ENCODE data around the gene THOC1.
"Not testable (repeated sequence)": the region's sequence is repeated elsewhere in the genome, so short reads cannot be mapped to it uniquely, and the experiment has no call there.

The THOC1 gene

DNA sequence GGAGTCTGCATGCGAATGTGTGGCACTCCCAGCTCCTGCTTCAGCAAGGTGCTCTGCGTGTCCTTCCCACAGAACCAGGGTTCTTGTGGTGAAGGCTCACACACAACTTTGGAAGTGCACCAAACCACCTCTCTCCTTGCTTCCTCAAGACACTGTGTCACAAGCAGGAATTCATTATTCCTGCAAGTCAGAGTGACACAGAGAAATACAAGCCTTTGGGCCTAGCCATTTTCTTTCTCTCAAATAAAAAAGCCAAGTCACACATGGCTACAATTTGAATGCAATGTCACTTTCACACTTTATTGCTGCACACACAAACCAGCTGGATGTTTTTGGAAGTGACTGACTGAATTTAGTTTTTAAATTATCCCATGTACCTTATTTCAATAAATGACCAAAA, 30.1 kb upstream of the THOC1 start:
- TF ChIP-seq TAF1 (IDR thresholded peaks at IDR 0.05; ENCODE audit: borderline replicate concordance, low read depth, low read length) = no peak
- TF ChIP-seq POLR2AphosphoS5 (IDR thresholded peaks at IDR 0.05; ENCODE audit: low read depth, low read length) = no peak
- no peak for TF ChIP-seq POLR2A (IDR thresholded peaks at IDR 0.05; ENCODE audit: low read depth, low read length)
- DNase-seq (ENCODE audit: insufficient read length) (no peak), FAIRE-seq (no peak)

DNA sequence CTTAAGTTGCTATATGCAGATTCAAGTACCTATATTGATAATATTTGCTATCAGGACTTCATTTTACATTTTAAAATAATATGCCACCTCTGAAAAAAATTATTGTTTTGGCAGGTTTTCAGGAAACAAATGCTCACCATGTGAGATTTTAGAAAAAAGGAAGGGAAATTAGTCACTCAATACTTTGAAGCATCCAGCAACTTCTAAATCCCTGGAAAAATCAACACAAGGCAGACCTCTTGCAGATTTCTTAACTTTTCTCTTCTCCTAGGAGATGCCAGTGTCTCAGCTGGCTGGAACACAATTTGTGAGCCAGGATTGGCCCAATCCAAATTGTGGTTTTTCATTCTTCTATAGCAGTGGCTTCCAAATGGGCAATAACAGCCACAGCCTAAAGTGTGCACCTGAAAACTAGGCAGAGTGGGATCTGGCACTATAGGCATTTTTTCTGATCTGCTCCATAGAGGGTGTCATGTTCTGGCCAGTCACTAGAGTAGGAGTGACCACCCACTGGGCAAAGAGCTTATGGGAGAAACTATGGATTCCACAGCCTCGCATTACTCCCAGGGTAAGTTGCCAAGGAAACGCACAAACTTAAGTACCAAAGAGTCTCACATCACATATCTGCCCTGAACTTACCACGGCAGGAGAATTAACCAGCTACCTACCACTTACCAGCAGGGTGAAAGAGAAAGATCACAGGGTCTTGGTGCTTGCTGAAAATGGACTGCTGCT, 28.1 kb upstream of the THOC1 start:
- no peak for FAIRE-seq
- no peak for DNase-seq (ENCODE audit: insufficient read length)
- TF ChIP-seq TAF1 (IDR thresholded peaks at IDR 0.05; ENCODE audit: borderline replicate concordance, low read depth, low read length) = no peak

DNA sequence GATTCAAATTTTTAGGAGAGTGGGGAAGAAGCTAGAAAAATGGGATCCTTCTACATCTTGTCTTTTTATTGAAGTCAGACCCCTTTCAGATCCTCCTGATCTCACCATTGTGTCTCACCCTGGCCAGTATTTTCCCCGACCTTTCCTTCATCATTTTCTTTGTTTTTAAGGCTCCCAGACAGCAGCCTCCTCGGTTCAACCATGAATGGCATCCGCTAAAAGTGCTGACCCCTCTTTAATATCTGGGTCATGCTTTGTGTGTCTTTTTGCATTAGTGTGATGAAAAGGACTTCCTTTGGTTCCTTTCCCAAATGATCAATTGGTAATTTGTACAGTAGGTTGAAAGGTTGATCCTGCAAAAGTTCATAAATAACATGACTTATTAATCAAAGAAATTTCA, 26.7 kb upstream of the THOC1 start:
- DNase-seq (ENCODE audit: insufficient read length) (no peak), FAIRE-seq (no peak)
- no peak for TF ChIP-seq TAF1 (IDR thresholded peaks at IDR 0.05; ENCODE audit: borderline replicate concordance, low read depth, low read length)

DNA sequence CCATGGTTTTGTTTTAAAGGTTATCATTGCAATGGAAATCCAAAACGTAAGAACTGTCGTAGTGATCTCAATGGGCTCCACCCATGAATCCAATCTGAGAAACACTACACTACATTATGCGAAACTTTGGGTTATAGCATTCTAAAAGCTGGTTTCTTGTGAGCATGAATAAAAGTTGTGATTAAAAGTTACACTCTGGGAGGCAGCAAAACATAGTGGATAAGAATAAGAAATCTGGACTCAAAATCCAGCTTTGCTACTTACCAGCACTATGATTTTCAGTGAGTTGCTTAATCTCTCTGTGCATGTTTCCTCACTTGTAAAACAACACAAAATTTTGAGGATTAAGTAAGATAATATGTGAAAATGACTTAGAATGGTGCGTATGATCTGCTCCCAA, 25.7 kb upstream of the THOC1 start:
- FAIRE-seq (no peak), DNase-seq (ENCODE audit: insufficient read length) (no peak)
- no peak for TF ChIP-seq POLR2A (IDR thresholded peaks at IDR 0.05; ENCODE audit: low read depth, low read length)
- TF ChIP-seq POLR2AphosphoS5 (IDR thresholded peaks at IDR 0.05; ENCODE audit: low read depth, low read length) = no peak
- no peak for TF ChIP-seq TAF1 (IDR thresholded peaks at IDR 0.05; ENCODE audit: borderline replicate concordance, low read depth, low read length)

DNA sequence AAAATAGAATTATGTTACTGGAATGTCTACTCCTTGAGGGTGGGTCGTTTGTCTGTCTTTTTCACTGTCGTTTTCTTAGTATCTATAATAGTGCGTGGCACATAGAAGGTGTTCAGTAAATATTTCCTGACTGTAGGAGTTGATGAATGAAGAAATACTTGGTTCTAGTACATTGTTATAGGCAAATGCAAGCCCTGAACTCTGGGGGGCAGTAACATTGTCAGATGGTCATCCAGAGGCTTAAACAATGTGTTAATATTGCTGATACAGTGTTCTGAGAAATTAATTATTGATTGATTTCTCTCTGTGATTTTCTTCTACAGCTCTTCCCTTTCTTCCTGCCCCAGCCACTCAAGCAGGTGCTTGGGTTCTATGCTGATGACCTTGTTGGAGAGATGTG, 24.4 kb upstream of the THOC1 start:
- DNase-seq (ENCODE audit: insufficient read length) = no peak
- TF ChIP-seq TAF1 (IDR thresholded peaks at IDR 0.05; ENCODE audit: borderline replicate concordance, low read depth, low read length) (no peak), POLR2AphosphoS5 (IDR thresholded peaks at IDR 0.05; ENCODE audit: low read depth, low read length) (no peak), POLR2A (IDR thresholded peaks at IDR 0.05; ENCODE audit: low read depth, low read length) (no peak)
- no peak for FAIRE-seq

DNA sequence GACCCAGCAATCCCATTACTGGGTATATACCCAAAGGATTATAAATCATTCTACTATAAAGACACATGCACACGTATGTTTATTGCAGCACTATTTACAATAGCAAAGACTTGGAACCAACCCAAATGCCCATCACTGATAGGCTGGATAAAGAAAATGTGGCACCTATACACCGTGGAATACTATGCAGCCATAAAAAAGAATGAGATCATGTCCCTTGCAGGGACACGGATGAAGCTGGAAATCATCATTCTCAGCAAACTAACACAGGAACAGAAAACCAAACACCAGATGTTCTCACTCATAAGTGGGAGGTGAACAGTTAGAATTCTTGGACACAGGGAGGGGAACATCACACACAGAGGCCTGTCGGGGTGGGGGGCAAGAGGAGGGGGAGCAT, 22.1 kb upstream of the THOC1 start:
- FAIRE-seq; DNase-seq (ENCODE audit: insufficient read length): not testable (repeated sequence)

DNA sequence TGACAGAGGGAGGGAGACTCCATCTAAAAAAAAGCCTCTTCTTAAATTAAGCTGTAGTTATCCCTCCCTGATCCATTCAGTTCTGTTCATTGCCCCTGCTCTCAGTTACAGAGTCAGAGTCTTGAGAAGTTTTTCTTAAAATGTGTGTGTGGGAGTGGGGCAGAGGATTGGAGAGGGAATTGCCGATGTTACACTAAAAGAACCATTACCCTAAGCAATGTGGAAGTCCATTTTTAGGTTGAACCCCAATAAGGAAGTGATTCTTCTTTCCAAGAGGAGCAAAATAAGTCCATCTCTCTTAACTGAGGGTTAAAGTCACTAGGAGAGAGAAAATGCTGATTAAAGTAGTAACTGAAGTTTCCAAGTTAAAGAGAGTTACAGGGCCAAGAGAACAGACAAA, 21.2 kb upstream of the THOC1 start:
- no peak for TF ChIP-seq POLR2A (IDR thresholded peaks at IDR 0.05; ENCODE audit: low read depth, low read length)
- TF ChIP-seq TAF1 (IDR thresholded peaks at IDR 0.05; ENCODE audit: borderline replicate concordance, low read depth, low read length) = no peak
- TF ChIP-seq POLR2AphosphoS5 (IDR thresholded peaks at IDR 0.05; ENCODE audit: low read depth, low read length) = no peak
- FAIRE-seq = no peak
- DNase-seq (ENCODE audit: insufficient read length) = no peak

DNA sequence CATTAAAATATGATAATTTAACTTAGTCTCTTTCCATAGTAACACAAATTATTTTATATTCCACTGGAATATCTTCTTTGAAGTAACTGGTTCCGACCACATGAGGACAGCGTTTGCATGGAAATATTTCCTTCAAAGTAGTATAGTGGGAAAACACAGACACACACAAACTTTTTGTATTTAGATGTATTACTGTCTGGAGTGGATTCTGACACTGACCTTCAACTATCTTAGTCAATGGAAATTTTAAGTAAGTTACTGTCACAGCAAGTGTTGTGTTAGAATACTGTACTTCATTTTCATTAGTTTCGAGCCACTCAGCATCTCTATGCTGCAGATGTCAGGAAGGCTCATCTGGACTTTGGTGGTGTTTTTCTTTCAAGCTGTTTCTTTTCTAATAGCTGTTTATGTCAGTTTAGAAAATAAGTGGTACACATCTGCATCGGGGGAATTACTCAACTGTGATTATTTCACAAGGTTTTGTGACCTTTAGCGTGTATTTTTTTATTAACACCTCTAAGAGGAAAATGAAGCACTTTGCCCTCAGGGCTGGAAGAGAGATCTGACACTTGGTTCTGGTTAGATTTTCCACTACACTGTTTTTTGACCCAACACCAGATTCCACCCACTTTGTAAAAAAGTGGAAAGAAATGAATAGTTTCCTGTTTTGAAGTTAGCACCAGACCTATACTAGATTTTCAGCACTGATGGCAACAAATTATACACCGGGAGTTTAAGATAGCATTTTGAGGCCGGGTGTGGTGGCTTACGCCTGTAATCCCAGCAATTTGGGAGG, 18.9 kb upstream of the THOC1 start:
- DNase-seq (ENCODE audit: insufficient read length) = no peak
- TF ChIP-seq POLR2AphosphoS5 (IDR thresholded peaks at IDR 0.05; ENCODE audit: low read depth, low read length) (no peak), POLR2A (IDR thresholded peaks at IDR 0.05; ENCODE audit: low read depth, low read length) (no peak), TAF1 (IDR thresholded peaks at IDR 0.05; ENCODE audit: borderline replicate concordance, low read depth, low read length) (no peak)
- no peak for FAIRE-seq

DNA sequence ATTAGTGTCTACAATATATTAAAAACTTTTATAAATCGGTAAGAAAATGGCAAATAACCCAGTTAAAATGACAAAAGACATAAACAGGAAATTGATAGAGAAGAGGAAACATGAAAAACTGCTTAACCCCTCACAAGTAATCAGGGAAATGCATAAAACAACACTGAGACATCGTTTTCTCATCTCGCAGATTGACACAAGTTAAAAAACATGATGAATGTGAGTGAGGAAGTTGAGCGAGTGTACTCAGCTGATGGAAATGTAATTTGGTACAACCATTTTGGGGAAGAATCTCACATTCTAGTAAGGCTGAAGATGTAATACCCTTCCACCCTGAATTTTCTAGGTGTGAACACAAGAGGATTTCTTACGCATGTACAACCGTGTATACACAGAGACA, 18.0 kb upstream of the THOC1 start:
- DNase-seq (ENCODE audit: insufficient read length) (no peak), FAIRE-seq (no peak)
- TF ChIP-seq TAF1 (IDR thresholded peaks at IDR 0.05; ENCODE audit: borderline replicate concordance, low read depth, low read length) = no peak
- TF ChIP-seq POLR2AphosphoS5 (IDR thresholded peaks at IDR 0.05; ENCODE audit: low read depth, low read length) = no peak
- no peak for TF ChIP-seq POLR2A (IDR thresholded peaks at IDR 0.05; ENCODE audit: low read depth, low read length)

DNA sequence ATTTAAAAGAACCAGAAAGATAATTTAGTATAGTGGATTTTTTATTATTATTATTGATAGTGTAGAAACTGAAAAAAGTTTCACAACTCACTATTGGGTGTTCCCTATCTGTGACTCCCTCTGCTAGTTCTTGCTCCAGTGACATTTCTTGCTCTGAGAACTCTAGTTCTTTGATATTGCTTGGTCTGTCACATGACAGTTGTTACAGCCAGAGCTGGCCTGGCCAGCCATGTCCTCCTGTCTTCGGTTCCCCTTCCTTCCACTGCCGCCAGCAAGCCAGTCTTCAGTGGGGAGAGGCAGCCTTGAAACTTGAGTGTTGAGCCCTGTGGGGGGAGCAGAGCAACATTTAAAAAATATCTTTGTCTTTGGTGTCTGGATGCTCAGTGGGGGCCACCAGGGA, 7.6 kb upstream of the THOC1 start:
- DNase-seq (ENCODE audit: insufficient read length) = no peak
- no peak for FAIRE-seq

DNA sequence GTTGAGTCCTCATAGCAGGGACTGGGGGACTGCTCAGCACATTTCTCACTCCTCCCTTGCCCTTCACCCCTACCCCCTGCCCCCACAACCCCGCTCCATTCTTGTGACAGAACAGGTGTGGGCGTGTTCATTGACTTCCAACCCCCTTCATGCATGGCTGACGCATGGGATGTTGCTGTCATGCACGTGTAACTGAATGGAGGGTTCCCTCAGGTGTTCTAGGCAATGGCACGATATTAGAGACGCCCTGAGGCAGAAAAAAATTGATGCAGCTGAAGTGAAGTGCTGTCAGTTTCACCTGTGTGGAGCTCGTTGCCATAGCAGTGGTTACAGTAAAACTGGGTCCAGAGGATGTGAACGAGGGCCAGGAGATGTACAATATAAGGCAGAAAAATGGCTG, 6.5 kb upstream of the THOC1 start:
- no peak for FAIRE-seq
- no peak for DNase-seq (ENCODE audit: insufficient read length)
- TF ChIP-seq POLR2A (IDR thresholded peaks at IDR 0.05; ENCODE audit: low read depth, low read length) = no peak
- no peak for TF ChIP-seq POLR2AphosphoS5 (IDR thresholded peaks at IDR 0.05; ENCODE audit: low read depth, low read length)
- no peak for TF ChIP-seq TAF1 (IDR thresholded peaks at IDR 0.05; ENCODE audit: borderline replicate concordance, low read depth, low read length)

More for the DNA sequence above, 7.6 kb upstream of the THOC1 start:
- no peak for TF ChIP-seq POLR2AphosphoS5 (IDR thresholded peaks at IDR 0.05; ENCODE audit: low read depth, low read length)
- no peak for TF ChIP-seq POLR2A (IDR thresholded peaks at IDR 0.05; ENCODE audit: low read depth, low read length)
- TF ChIP-seq TAF1 (IDR thresholded peaks at IDR 0.05; ENCODE audit: borderline replicate concordance, low read depth, low read length) = no peak

DNA sequence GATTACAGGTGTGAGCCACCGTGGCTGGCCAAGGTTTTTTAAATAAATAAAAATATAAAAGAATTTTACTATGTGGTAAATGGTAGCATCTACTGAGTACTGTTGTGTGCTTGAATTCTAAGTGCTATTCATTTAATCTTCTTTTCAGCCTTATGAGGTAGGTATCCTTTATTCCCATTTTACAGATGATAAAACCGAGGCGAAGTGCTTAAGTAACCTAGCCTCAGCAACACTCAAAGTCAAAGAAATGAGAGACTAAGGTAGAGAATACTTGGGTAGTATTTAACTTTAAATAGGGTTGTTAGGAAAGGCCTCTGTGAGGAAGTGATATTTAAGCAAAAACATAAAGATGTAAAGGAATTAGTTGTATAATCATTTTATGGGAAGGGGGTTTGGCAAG, 5.7 kb upstream of the THOC1 start:
- no peak for TF ChIP-seq TAF1 (IDR thresholded peaks at IDR 0.05; ENCODE audit: borderline replicate concordance, low read depth, low read length)
- no peak for TF ChIP-seq POLR2AphosphoS5 (IDR thresholded peaks at IDR 0.05; ENCODE audit: low read depth, low read length)
- TF ChIP-seq POLR2A (IDR thresholded peaks at IDR 0.05; ENCODE audit: low read depth, low read length) = no peak
- FAIRE-seq (no peak), DNase-seq (ENCODE audit: insufficient read length) (no peak)

All from GM12892 (cell line).